GM21381 (cell line): ENCODE data around the gene RAPGEF4.
"Not testable (repeated sequence)": the region's sequence is repeated elsewhere in the genome, so short reads cannot be mapped to it uniquely, and the experiment has no call there.

Experiments
- ATAC-seq: cut with Tn5 transposase; IDR thresholded peaks from one replicate; pipeline ENCODE4 v1.9.1; 2021; ENCODE audit warnings: mild to moderate bottlenecking, moderate library complexity; ENCODE audit not compliant: unreplicated experiment

Gene RAPGEF4

GRCh38 chr2:173087214-173087581 is 351.6 kb downstream of the RAPGEF4 start:
- ATAC-seq: no peak

GRCh38 chr2:173087793-173088496 is 352.3 kb downstream of the RAPGEF4 start:
- ATAC-seq: no peak

GRCh38 chr2:173090276-173090877 is 354.7 kb downstream of the RAPGEF4 start:
- ATAC-seq: no peak

GRCh38 chr2:173090973-173091660 is 355.5 kb downstream of the RAPGEF4 start:
- ATAC-seq: no peak

GRCh38 chr2:173091910-173092309 is 356.3 kb downstream of the RAPGEF4 start:
- no peak for ATAC-seq

DNA sequence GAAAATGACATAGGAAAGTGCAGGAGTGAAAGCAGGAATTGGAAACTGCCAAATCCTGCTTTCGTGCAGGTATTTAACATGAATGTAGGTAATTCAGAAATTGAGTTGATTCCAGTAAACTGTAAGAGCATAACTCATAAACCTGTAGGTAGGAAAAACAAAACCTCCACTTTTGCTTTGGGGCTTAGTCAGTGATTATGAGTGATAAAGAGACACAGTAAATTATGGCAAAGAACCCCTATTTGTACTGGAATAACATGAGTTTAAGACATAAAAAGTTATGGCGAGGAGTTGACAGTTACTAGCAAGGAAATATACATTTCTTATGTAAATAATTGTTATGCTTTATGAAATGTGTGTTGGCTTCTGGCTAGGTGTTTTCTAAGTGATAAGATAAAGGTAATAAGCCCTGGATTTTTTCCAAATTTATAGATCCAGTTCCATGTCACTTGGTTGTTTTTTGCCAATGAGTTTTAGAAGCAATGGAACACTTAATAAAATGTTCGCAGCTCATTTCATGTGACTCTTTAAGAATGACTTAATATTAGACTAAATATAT is 357.3 kb downstream of the RAPGEF4 start:
- no peak for ATAC-seq

DNA sequence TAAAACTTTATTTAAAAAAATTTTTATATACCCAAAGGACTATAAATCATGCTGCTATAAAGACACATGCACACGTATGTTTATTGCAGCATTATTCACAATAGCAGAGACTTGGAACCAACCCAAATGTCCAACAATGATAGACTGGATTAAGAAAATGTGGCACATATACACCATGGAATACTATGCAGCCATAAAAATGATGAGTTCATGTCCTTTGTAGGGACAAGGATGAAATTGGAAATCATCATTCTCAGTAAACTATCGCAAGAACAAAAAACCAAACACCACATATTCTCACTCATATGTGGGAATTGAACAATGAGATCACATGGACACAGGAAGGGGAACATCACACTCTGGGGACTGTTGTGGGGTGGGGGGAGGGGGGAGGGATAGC is 358.0 kb downstream of the RAPGEF4 start:
- ATAC-seq: not testable (repeated sequence)

DNA sequence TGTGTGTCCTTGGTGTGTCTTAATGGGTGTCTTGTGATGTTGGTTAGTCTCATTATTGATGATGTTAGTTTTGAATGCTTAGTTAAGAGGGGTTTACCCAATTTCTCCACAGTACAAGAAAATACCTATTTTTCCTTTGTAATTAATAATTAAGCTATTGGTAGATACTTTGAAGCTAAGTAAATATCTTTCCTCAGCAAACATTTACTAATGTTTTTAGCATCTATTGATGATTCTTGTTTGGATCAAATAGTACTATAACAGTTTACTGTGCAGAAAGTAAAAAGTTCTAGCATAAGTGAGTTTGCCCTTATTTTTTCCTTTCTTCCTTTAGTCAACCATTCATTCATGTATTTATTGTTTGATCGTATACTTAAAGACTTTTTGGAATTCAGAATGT is 359.1 kb downstream of the RAPGEF4 start:
- no peak for ATAC-seq

DNA sequence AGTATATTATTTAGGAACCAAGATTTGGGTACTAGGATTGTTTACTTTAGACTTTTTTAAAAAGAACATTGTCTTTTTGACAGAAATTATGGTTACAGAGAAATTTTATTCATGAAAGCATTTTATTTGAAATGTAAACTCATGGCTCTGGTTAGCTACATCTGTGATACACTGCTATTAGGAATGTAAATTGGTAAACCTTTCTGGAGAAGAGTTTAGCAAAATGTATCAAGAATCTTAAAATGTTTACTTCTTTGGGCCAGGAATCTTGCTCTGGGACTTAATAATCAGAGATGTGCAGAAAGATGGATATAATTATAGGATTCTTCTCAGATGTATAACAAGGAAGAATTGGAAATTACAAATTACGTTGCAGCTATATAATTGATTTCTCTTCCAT is 359.7 kb downstream of the RAPGEF4 start:
- no peak for ATAC-seq

- ATAC-seq: no peak
Measured at GRCh38 chr2:173099271-173099670, 363.6 kb downstream of the RAPGEF4 start.

- no peak for ATAC-seq
Measured at GRCh38 chr2:173099804-173100203, 364.2 kb downstream of the RAPGEF4 start.

DNA sequence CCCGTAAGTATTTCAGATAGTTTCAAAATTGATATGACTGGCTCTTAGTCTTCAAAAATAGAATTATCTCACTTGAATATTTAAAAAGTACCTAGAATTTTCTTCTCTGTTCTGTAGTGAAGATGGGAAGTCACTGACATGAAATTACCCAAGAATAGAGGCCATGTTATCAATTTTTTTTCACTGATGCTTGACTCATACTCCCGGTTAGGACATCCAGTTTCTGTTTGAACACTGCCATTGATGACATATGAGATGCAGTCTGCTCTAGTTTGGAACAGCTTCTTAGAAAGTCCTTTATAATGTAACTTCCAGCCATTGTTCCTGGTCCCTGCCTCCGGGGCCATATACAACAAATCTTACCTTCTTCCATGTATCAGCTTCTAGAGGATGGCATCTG is 366.0 kb downstream of the RAPGEF4 start:
- ATAC-seq: peak; percentile 51
